ENCODE data around the gene SEMA3D. TPM values are rescaled to one million over a fixed set of nuclear protein-coding genes. Genes with fewer than 3 reads are reported as not detected.

Gene SEMA3D
- total RNA-seq, 1 experiment from 2014 or later = not detected

DNA sequence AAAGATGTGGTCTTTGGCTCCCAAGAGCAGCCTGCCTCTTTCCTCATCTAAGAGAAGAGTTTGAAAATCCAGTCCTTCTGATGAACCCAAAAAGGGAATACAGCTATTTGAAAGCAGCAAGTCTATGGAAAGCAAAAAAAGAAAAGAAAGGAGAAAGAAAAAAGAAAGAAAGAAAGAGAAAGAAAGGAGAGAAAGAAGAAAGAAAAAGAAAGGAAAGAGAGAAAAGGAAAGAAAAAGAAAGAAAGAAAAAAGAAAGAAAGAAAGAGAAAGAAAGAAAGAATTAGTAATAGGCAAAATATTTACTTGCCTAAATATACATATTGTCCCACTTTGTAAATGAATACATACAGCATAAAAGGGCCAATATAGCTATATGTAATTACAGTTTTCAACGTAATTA is 89.0 kb downstream of the SEMA3D start:
- in situ Hi-C loops (cut with HindIII; ENCODE audit: low pct_unique_long_range_greater_than_20kb, low sequenced_read_pairs) = no loop called here
- no peak for DNase-seq (ENCODE audit: low read depth)

DNA sequence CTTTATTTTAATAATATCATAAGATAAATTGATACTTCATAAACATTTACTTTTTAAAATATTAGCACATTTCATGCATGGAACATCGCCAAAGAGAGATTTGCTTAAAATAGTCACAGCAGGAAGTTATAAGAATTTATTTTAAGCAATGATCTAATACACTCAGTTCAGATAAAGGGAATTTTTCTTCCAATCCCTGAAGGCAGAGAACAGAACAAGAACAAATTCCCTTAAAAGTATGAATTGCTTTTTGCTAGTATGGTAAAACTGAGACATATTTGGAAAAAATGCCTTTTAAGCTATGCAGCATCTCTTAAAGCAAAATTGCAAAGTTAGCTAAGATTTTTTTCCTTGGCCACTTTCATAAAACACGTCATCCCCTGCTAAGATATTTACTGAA is 91.0 kb downstream of the SEMA3D start:
- in situ Hi-C loops (cut with HindIII; ENCODE audit: low pct_unique_long_range_greater_than_20kb, low sequenced_read_pairs) = no loop called here
- DNase-seq (ENCODE audit: low read depth) = no peak

DNA sequence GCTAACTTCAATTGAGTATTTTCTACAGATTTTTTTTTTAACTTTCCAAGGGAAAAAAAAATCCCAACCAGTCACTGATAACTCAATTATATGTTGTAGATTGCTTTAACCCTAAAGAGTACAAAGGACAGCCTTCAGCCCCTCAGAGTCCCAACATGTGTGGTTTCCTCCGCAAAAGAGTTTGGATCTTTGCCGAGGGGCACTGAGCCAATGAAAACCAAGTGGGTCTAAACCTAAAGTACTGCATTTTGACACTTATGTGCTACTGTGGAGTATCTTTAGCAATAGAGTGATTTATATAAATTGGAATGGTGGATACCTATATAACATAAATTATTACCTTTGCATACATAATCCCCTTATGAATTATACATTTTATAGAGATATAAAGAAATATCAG is 91.5 kb downstream of the SEMA3D start:
- in situ Hi-C loops (cut with HindIII; ENCODE audit: low pct_unique_long_range_greater_than_20kb, low sequenced_read_pairs) = no loop called here
- DNase-seq (ENCODE audit: low read depth) = no peak

DNA sequence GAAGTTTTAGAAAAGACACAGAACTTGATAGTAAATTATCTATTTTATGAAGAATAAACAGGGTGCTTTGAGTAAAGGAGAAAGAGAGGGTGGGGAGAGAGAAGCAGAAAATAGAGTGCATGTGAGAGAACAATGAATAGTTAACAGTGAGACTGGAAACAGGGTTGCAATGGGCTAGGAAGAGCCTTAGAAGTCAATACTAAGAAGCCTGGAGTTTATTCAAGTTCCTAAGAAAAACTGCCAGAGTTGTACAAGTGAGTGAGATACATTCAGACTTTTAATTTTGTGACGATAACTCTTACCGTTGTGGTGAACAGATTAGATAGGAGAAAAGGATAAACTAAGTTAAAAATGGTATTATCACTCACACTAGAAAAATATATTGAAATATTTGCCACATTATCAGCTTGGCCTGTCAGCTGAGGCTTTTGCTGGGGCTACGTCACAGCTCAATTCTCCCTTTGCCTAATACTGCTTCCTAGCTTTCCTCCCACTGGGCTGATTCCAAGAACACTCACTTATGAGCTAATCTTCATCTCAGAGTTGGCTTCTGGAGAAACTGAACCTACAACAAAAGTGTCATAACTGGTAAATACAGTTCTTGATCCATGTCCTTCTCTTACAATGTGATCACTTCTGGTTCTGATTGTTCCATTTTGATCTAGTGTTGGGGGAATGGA is 92.7 kb downstream of the SEMA3D start:
- DNase-seq (ENCODE audit: low read depth) = no peak
- in situ Hi-C loops (cut with HindIII; ENCODE audit: low pct_unique_long_range_greater_than_20kb, low sequenced_read_pairs) = no loop called here

DNA sequence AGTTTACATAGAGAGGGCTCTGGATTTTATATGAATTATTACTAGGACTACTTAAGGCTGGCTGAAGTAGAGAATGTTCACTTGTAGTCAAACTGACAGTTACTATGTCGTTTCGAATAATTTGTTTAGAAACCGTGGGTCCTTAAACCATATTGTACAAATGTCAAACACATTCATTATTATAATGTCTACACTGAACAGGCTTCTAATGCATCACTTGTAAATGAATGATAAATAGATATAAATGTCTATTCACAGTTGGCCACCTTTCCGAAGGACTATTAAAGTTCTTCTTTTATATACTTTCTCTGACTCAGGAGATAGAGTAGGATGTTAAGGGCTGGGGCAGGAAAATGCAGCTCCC is 95.3 kb downstream of the SEMA3D start:
- DNase-seq (ENCODE audit: low read depth) = no peak
- in situ Hi-C loops (cut with HindIII; ENCODE audit: low pct_unique_long_range_greater_than_20kb, low sequenced_read_pairs) = no loop called here

DNA sequence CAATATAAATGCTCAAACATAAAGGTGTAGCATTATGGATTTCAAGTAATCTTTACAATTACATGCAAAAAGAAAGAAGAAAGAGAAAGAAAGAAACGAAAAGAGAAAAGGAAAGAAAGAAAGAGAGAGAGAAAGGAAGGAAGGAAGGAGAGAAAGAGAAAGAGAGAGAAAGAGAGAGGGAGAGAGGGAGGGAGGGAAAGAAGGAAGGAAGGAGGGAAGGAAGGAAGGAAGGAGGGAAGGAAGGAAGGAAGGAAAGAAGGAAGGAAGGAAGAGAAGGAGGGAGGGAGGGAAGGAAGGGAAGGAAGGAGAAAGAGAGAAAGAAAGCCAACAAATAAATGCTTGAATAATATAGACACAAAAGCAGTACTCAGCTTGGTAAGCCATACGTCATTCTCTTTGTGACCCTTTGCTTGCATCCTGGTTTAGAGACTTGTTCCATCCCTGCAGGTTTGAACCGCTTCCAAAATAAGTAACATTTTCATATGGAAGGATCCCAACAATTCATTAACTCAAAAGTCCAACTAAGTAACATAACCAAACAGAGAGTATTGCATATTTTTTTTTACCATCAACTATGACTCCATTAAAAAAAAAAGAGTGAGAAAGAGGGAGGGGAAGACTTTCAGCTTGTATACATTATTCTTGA is 95.8 kb downstream of the SEMA3D start:
- DNase-seq (ENCODE audit: low read depth) = no peak
- in situ Hi-C loops (cut with HindIII; ENCODE audit: low pct_unique_long_range_greater_than_20kb, low sequenced_read_pairs) = no loop called here

DNA sequence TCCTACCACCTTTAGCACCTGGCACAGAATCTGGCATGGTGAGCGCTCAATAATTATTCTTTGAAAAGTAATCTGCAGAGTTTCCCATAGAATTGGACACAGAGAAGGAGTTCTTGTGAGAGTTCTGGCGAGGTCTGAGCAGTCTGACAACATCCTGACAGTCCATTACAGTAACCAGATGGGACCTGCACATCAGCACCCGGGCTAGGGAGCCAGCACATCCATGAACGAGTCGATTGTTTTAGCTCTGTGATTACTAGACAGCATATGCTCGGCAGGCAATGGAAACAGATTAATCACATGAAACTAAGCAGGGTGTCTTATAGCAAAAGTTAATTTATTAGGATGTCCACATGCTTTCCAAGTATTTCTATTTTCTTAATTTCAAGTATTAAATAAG is 96.7 kb downstream of the SEMA3D start:
- no peak for DNase-seq (ENCODE audit: low read depth)
- in situ Hi-C loops (cut with HindIII; ENCODE audit: low pct_unique_long_range_greater_than_20kb, low sequenced_read_pairs) = no loop called here

DNA sequence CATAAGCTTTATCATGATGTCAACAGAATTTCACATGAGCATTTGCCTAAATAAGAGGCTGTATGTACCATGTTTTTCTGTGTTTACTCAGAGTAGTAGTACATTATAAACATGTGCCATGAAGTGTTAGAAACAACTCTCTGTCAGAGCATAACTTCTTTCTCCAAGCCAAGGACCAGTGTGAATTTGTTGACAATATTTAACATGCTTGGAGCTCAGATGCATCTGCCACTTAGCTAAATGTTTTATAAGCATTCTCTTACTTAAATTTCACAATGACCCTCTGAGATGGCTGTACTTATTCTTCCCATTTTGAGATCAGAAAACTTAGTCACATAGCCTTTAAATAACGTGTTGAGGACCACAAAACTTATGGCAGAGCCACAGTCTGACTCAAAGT is 105.0 kb downstream of the SEMA3D start:
- in situ Hi-C loops (cut with HindIII; ENCODE audit: low pct_unique_long_range_greater_than_20kb, low sequenced_read_pairs) = no loop called here
- no peak for DNase-seq (ENCODE audit: low read depth)

DNA sequence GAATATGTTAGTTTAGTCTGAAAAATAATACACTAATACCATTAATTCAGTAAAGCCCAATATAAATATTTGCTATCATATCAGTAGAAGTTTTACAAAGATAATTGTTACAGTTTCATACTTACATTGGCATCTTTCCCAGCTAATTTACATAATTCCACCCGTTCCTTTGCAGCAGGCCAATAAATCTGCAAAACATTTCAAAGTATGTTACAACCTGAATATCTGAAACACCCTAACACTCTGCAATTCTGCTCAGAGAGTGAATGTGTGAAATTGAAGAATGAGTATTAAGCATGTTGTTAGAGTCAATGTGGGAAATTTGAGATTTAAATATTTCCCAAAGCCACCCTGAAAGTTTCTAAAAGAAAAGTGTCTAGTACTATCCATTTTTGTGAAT is 105.5 kb downstream of the SEMA3D start:
- in situ Hi-C loops (cut with HindIII; ENCODE audit: low pct_unique_long_range_greater_than_20kb, low sequenced_read_pairs) = no loop called here
- DNase-seq (ENCODE audit: low read depth) = no peak

DNA sequence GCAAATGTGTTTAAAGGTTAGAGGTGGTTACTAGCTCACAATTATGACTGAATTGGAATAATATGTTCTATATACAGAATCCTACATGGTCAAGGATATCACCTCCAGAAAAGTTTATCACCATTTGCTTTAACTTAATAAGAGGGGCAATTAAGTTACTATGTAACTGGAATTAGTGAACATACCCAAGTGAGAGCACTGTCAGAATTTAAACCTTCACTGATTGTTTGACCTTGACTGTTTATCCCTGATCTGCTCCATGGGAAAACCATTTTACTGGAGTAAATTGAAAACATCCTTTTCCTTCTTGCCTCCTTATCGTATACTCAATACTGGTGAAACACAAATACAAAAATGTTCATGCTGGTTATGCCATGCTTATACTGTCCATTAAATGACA is 107.4 kb downstream of the SEMA3D start:
- DNase-seq (ENCODE audit: low read depth) = no peak
- in situ Hi-C loops (cut with HindIII; ENCODE audit: low pct_unique_long_range_greater_than_20kb, low sequenced_read_pairs) = no loop called here

DNA sequence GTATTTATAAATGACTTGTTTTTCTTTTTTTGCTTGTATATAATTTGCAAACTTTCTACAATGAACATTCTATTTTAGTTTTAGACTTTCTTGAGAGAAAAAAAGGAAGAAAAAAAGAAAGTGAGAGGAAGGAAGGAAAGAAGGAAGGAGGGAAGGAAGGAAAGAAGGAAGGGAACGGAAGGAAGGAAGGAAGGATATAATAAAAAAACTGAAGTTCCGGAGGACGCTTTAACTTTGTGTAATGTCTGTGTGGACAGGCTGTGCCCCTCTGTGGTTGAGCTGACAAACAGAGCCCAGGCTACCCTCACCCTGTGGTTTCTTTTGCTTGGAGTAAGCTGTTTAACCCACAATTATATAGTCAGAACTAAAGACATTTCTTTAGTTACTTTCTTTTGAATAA is 108.7 kb downstream of the SEMA3D start:
- in situ Hi-C loops (cut with HindIII; ENCODE audit: low pct_unique_long_range_greater_than_20kb, low sequenced_read_pairs) = no loop called here
- DNase-seq (ENCODE audit: low read depth) = no peak

DNA sequence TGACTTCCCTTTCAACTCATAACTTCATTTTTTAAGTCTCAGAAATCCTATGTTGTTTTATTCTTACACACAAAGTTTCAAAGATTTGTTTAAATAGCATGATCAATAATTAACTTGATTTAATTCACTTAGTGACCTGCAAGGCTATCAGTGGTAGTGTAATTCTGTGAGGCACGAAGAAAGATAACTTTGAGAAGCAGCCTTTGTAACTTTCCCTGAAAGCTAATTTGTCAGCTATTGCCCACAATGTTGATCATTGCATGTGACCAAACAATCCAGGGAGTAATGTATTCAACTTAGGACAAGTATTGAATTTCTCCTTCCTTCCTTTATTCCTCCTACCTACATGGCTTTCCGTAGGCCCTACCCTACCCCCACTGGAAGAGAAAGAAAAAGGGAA is 111.0 kb downstream of the SEMA3D start:
- DNase-seq (ENCODE audit: low read depth) = peak; percentile 21
- in situ Hi-C loops (cut with HindIII; ENCODE audit: low pct_unique_long_range_greater_than_20kb, low sequenced_read_pairs) = no loop called here

DNA sequence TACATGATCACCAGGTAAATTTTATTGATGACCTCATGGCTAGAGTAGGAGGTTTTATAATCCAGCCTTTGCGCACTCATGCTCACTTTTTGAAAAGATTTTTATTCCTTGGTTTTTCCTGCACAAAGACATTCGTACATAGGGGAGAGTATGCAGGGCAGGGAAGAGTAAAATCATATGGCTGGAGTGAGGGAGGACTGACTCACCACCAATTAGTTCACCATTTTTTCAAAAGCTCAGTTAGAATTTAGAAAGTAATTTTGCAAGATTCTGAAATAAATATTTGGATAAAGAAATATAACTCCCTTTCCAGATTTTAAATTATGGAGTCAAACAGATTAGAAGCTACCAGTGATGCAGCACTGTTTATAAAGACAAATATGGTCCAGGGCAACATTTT is 111.9 kb downstream of the SEMA3D start:
- no peak for DNase-seq (ENCODE audit: low read depth)
- in situ Hi-C loops (cut with HindIII; ENCODE audit: low pct_unique_long_range_greater_than_20kb, low sequenced_read_pairs) = no loop called here

DNA sequence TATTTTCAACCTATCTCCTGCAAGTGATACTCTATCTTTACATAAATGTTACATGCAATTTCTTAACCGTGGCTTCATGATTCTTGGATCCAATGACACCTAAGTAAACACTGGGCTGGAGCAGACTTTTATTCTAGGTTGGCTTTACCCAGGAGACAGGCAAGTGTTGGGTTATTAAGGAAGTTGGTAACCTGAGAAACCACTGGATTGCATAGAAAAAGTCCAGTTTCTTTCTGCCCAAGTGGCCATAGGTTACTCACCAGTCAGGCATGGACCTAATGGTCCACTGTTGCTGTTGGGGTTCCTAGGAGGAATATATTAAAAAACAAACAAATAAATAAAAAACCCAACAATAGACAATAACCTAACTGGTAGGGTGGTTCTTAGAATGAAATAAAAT is 112.8 kb downstream of the SEMA3D start:
- DNase-seq (ENCODE audit: low read depth) = no peak
- in situ Hi-C loops (cut with HindIII; ENCODE audit: low pct_unique_long_range_greater_than_20kb, low sequenced_read_pairs) = no loop called here

DNA sequence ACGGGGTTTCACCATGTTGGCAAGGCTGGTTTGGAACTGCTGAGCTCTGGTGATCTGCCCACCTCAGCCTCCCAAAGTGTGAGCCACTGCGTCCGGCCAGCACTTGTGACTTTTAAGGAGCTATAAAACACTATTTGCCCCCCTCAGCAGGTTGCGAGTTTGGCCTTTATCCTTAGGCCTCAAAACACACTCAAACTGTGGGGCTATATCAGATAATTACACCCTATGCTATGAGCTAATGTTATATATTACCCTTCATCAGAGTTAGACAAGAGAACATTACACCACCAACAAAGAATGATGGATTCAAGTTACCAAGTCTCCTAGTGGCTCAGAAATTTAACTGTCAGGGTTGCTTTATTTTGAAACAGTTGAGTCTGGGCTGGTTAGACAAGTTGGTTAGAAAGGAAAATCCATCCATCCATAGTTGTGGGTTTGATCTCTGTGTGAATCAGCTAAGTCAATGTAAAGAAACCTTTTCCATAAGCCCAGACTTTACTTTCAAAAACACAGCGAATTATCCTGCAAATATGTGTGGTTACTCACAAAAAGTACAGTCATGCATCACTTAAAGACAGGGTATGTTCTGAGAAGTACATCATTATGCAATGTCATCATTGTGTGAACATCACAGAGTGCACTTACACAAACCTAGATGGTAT is 115.8 kb downstream of the SEMA3D start:
- in situ Hi-C loops (cut with HindIII; ENCODE audit: low pct_unique_long_range_greater_than_20kb, low sequenced_read_pairs) = no loop called here
- no peak for DNase-seq (ENCODE audit: low read depth)

DNA sequence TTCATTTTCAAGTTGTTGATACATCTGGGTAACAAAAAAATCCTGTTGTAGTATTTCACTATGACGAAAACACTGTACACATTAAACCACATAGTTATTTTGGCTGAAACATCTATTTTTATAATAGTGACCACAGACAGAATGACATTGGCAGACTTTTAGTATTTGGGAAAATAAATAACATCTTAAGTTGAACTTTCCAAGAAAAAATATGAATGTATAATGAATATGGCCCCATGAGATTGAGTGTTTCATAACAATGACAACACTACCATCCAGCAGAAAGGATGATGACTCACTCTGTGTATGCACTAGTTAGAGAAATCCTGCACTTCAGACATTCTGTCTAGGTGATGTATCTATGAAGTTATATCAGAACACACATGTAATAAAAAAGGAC is 118.1 kb downstream of the SEMA3D start:
- peak; percentile 4 for DNase-seq (ENCODE audit: low read depth)
- in situ Hi-C loops (cut with HindIII; ENCODE audit: low pct_unique_long_range_greater_than_20kb, low sequenced_read_pairs) = no loop called here

DNA sequence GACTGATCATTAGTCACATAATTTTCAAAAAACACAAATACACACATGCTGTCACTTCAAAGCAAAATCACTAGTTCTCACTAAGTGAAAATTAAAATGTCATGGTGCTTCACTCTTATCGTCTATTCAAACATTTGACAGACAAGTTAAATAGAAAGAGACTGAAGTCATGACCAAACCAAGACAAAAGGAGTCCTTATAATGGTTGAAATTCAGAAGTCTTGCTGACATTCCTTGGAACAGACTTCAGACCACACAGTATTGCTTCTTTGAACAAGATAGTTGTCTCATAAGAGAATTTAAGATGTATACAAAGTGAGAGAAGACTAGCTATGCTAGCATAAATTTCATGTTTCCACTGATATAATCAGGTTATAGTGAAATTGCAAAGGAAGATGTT is 119.5 kb downstream of the SEMA3D start:
- no peak for DNase-seq (ENCODE audit: low read depth)
- in situ Hi-C loops (cut with HindIII; ENCODE audit: low pct_unique_long_range_greater_than_20kb, low sequenced_read_pairs) = no loop called here

DNA sequence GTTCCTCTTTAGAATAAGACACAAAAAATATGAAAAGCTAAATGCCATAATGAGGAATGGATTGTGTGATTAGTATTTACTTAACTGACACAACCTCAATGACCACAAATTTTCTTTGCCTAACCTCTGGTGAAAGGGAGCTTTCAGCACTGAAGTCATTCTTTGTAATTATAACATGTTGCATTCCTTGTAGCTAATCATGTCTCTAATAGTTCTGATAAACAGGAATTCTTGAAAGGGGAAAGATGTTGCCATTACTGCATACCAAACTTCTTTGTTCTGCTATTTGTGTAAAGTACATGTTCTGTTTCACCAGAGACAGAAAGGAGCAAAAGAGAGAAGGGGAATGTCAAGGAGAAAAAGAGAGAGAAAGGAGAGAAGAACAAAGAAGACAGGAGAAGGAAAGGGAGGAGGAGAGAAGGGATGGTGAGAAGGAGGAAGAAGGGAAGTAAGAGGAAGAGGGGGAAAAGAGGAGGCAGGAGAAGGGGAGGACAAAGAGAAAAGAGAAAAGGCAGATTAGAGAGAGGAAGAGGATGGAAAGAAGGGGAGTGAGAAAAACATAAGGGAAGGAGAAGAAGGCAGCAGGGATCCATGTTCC is 120.9 kb downstream of the SEMA3D start:
- in situ Hi-C loops (cut with HindIII; ENCODE audit: low pct_unique_long_range_greater_than_20kb, low sequenced_read_pairs) = no loop called here
- no peak for DNase-seq (ENCODE audit: low read depth)

DNA sequence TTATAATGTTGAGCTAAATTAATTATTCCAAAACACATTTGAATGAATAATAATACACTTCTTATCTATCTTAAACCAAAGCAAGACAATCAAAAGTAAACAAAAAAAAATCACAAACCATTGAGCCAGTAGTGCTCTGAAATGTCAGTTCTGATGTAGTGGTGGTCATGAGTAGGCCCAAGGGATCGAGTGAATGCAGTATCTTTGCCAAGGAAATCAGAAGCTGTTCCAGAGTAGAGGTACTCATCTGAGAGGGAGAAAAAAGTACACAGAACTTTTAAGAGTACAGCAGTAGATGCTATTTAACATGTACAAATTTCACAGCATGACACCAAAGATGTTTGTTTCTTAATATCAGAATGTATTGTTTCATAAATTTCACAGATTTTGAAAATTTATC is 121.5 kb downstream of the SEMA3D start:
- DNase-seq (ENCODE audit: low read depth) = no peak
- in situ Hi-C loops (cut with HindIII; ENCODE audit: low pct_unique_long_range_greater_than_20kb, low sequenced_read_pairs) = no loop called here

DNA sequence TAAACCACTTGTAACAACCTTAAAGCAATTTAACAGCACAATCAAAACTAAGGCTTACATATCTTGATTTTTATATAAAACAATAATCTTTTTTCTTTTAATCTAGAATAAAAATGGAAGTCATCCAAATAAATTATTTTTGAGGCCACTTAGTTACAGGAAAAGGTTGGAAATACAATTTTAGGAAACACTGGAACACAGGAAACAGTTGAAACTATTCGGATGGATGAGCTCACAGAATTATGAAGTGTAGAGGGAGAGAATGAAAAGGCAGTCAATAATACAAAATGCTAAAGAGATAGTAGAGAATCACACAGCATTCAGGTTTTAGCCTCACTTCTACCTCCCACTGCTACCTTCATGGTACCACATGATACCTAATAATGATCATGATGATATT is 124.2 kb downstream of the SEMA3D start:
- in situ Hi-C loops (cut with HindIII; ENCODE audit: low pct_unique_long_range_greater_than_20kb, low sequenced_read_pairs) = no loop called here
- no peak for DNase-seq (ENCODE audit: low read depth)
